ENCODE data around the gene TRIM41. TPM values are rescaled to one million over a fixed set of nuclear protein-coding genes. Genes with fewer than 3 reads are reported as not detected.

The TRIM41 gene
- total and polyA plus RNA-seq, 2 of the 13 experiments (the other 11 are each of a cell fraction or from before 2014, with no cell fraction given), result 10.2 to 16.7 TPM

DNA sequence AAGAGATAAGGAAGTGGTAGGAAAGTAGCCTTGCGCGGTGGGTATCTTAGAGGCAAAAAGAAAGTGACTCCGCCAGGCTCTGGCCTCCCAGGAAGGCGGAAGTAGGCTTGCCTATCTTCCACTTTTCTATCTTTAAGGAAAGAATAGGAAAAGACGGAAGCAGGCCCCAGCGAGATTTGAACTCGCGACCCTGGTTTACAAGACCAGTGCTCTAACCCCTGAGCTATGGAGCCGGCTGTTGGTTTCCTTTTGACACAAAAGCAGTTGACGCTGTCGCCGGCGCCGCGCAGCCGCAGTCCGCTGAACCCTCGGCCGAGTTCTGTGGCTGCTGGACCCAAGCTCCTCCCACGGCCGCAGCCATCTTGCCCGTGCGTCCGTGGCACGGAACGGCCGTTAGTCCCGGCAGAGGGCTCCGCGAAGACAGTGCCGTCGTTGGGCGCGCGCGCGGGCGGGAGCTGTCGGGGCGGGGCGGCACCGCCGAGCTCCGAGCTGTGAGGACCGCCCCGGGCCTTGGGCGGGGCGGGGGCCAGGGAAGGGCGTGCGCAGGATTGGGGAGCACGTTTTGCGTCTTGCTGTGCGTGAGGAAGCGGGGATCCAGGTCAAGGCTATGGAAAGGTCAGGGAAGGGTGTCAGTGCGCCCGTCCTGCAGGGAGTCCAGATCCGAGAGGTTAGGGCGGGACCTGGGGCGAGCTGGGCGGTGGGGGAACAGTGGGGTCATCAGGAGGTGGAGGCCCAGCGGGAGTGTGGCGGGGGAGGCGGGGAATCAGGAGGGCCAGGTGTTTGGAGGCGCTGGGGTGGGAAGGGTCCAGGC lies 31.4 kb upstream of the TRIM41 start (continued):
- TF ChIP-seq ZNF800 (CRISPR knock-in tag; IDR thresholded peaks at IDR 0.05) (peak; percentile 94), PAX8 (CRISPR knock-in tag; IDR thresholded peaks at IDR 0.05; ENCODE audit: borderline replicate concordance) (no peak), KLF6 (CRISPR knock-in tag; IDR thresholded peaks at IDR 0.05) (peak; percentile 22; the same call in 1 of the 2 replicates), ATF7-NPFF (CRISPR knock-in tag; IDR thresholded peaks at IDR 0.05; ENCODE audit: low read depth) (peak; percentile 75; the same call in 1 of the 2 replicates), ZNF337 (CRISPR knock-in tag; IDR thresholded peaks at IDR 0.05; ENCODE audit: borderline replicate concordance, low read depth) (no peak), FOXO1 (CRISPR knock-in tag; IDR thresholded peaks at IDR 0.05) (peak; percentile 49), NR1H2 (CRISPR knock-in tag; IDR thresholded peaks at IDR 0.05; ENCODE audit: borderline replicate concordance, low read depth) (peak; percentile 32; the same call in 1 of the 2 replicates), KDM2A (CRISPR knock-in tag; IDR thresholded peaks at IDR 0.05; ENCODE audit: borderline replicate concordance, low read depth) (peak; percentile 70; the same call in 1 of the 2 replicates), ZNF589 (CRISPR knock-in tag; conservative IDR thresholded peaks at IDR 0.05) (peak; percentile 92), SNAI1 (CRISPR knock-in tag; IDR thresholded peaks at IDR 0.05; ENCODE audit: borderline replicate concordance) (no peak; the same call in 1 of the 2 replicates), MAFK (conservative IDR thresholded peaks at IDR 0.05 in 1 of 2, IDR thresholded peaks at IDR 0.05 in 1 of 2; ENCODE audit: low read length in 2 of 2) (no peak), MYC (CRISPR knock-in tag; IDR thresholded peaks at IDR 0.05; ENCODE audit: borderline replicate concordance) (peak; percentile 11; the same call in 1 of the 2 replicates), PREB (CRISPR knock-in tag; IDR thresholded peaks at IDR 0.05) (no peak), SUZ12 (IDR thresholded peaks at IDR 0.05; ENCODE audit: low read depth, low read length) (no peak), ZNF124 (CRISPR knock-in tag; IDR thresholded peaks at IDR 0.05) (peak; percentile 66), ISL2 (CRISPR knock-in tag; IDR thresholded peaks at IDR 0.05) (peak; percentile 26; the same call in 1 of the 2 replicates)
- TF ChIP-seq, protein P1, sequence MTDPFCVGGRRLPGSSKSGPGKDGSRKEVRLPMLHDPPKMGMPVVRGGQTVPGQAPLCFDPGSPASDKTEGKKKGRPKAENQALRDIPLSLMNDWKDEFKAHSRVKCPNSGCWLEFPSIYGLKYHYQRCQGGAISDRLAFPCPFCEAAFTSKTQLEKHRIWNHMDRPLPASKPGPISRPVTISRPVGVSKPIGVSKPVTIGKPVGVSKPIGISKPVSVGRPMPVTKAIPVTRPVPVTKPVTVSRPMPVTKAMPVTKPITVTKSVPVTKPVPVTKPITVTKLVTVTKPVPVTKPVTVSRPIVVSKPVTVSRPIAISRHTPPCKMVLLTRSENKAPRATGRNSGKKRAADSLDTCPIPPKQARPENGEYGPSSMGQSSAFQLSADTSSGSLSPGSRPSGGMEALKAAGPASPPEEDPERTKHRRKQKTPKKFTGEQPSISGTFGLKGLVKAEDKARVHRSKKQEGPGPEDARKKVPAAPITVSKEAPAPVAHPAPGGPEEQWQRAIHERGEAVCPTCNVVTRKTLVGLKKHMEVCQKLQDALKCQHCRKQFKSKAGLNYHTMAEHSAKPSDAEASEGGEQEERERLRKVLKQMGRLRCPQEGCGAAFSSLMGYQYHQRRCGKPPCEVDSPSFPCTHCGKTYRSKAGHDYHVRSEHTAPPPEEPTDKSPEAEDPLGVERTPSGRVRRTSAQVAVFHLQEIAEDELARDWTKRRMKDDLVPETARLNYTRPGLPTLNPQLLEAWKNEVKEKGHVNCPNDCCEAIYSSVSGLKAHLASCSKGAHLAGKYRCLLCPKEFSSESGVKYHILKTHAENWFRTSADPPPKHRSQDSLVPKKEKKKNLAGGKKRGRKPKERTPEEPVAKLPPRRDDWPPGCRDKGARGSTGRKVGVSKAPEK (CRISPR knock-in tag; IDR thresholded peaks at IDR 0.05; ENCODE audit: borderline replicate concordance), result no peak
- TF ChIP-seq, protein P2, sequence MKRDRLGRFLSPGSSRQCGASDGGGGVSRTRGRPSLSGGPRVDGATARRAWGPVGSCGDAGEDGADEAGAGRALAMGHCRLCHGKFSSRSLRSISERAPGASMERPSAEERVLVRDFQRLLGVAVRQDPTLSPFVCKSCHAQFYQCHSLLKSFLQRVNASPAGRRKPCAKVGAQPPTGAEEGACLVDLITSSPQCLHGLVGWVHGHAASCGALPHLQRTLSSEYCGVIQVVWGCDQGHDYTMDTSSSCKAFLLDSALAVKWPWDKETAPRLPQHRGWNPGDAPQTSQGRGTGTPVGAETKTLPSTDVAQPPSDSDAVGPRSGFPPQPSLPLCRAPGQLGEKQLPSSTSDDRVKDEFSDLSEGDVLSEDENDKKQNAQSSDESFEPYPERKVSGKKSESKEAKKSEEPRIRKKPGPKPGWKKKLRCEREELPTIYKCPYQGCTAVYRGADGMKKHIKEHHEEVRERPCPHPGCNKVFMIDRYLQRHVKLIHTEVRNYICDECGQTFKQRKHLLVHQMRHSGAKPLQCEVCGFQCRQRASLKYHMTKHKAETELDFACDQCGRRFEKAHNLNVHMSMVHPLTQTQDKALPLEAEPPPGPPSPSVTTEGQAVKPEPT (CRISPR knock-in tag; IDR thresholded peaks at IDR 0.05; ENCODE audit: low read depth), result peak; percentile 23; the same call in 1 of the 2 replicates
- TF ChIP-seq, protein P3, sequence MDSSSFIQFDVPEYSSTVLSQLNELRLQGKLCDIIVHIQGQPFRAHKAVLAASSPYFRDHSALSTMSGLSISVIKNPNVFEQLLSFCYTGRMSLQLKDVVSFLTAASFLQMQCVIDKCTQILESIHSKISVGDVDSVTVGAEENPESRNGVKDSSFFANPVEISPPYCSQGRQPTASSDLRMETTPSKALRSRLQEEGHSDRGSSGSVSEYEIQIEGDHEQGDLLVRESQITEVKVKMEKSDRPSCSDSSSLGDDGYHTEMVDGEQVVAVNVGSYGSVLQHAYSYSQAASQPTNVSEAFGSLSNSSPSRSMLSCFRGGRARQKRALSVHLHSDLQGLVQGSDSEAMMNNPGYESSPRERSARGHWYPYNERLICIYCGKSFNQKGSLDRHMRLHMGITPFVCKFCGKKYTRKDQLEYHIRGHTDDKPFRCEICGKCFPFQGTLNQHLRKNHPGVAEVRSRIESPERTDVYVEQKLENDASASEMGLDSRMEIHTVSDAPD (CRISPR knock-in tag; IDR thresholded peaks at IDR 0.05), result peak; percentile 71; the same call in 1 of the 2 replicates
